HL-60 (cell line): ENCODE data around the gene OR8H3.
"Not testable (repeated sequence)": the region's sequence is repeated elsewhere in the genome, so short reads cannot be mapped to it uniquely, and the experiment has no call there.

Experiments
- DNase-seq, 2 experiments: peaks; one replicate each; pipeline ENCODE4 v3.0.0-alpha.2; 2010 to 2020; ENCODE audit warnings: low read depth in 1 of 2, low spot score in 1 of 2
- H3K27ac ChIP-seq: fragments of 250-450 bp; sonication (Bioruptor Pico); replicated peaks from 2 replicates; pipeline ENCODE4 v1.5.1; 2020; ENCODE audit warnings: mild to moderate bottlenecking, moderate library complexity
- H3K27me3 ChIP-seq: fragments of 250-450 bp; sonication (Bioruptor Pico); 2 replicates; pipeline ENCODE4 v1.5.1; 2021; ENCODE audit warnings: mild to moderate bottlenecking, moderate library complexity; ENCODE audit not compliant: insufficient read depth, poor library complexity, severe bottlenecking
- H3K4me3 ChIP-seq: replicated peaks from 2 replicates; pipeline ENCODE4 v1.5.1; 2011; ENCODE audit warnings: mild to moderate bottlenecking, control low read depth, low read length; ENCODE audit not compliant: insufficient read depth
- CTCF ChIP-seq: IDR thresholded peaks from one replicate; pipeline ENCODE4 v1.5.1; 2011; ENCODE audit warnings: low read length, control low read depth, inconsistent platforms; ENCODE audit not compliant: insufficient read depth
- GABPA ChIP-seq: IDR thresholded peaks from 2 replicates; pipeline ENCODE4 v1.6.1; 2012; ENCODE audit warnings: low read depth
- POLR2AphosphoS5 ChIP-seq: IDR thresholded peaks from 2 replicates; pipeline ENCODE4 v1.6.1; 2012; ENCODE audit warnings: low read depth
- SPI1 ChIP-seq: IDR thresholded peaks from 2 replicates; pipeline ENCODE4 v1.6.1; 2012; ENCODE audit warnings: low read depth, mild to moderate bottlenecking, borderline replicate concordance
- TF ChIP-seq, protein P1 (sequence below): IDR thresholded peaks from 2 replicates; pipeline ENCODE4 v1.6.1; 2012; ENCODE audit warnings: low read depth; ENCODE audit not compliant: insufficient replicate concordance

The OR8H3 gene

DNA sequence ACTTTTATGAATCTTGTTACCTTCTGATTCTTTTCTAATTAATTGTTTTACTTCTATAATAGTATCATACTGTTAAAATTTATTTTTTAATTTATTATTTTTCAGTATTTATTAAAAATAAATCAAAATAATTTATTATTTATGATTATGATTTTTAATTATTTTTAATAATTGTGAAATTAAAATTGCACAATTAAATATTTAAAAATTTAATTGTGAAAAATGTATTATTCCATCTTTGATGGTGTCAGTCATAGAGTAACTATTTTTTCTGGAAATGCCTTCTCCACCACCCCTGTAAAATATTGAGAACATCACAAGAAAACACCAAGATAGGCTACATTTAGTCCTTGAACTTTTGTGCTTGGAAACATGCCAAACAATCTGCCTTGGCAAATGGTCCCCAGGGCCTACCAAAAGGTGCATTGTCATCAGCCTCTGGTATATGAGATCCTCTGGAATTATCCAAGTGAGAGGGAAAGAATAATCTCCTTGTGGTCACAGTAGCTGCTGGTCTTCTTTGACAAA lies 18.9 kb upstream of the OR8H3 start, which contains the start of gene OR8H2:
OR8H2 (plus strand) TSS at position 478 of the 528 bp plus-strand sequence. CDS start 1,356 bp downstream, outside the sequence.
- TF ChIP-seq, protein P1, sequence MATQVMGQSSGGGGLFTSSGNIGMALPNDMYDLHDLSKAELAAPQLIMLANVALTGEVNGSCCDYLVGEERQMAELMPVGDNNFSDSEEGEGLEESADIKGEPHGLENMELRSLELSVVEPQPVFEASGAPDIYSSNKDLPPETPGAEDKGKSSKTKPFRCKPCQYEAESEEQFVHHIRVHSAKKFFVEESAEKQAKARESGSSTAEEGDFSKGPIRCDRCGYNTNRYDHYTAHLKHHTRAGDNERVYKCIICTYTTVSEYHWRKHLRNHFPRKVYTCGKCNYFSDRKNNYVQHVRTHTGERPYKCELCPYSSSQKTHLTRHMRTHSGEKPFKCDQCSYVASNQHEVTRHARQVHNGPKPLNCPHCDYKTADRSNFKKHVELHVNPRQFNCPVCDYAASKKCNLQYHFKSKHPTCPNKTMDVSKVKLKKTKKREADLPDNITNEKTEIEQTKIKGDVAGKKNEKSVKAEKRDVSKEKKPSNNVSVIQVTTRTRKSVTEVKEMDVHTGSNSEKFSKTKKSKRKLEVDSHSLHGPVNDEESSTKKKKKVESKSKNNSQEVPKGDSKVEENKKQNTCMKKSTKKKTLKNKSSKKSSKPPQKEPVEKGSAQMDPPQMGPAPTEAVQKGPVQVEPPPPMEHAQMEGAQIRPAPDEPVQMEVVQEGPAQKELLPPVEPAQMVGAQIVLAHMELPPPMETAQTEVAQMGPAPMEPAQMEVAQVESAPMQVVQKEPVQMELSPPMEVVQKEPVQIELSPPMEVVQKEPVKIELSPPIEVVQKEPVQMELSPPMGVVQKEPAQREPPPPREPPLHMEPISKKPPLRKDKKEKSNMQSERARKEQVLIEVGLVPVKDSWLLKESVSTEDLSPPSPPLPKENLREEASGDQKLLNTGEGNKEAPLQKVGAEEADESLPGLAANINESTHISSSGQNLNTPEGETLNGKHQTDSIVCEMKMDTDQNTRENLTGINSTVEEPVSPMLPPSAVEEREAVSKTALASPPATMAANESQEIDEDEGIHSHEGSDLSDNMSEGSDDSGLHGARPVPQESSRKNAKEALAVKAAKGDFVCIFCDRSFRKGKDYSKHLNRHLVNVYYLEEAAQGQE = no peak
- TF ChIP-seq SPI1 = no peak
- no peak for TF ChIP-seq POLR2AphosphoS5
- no peak for TF ChIP-seq GABPA
- no peak for TF ChIP-seq CTCF
- H3K27me3 ChIP-seq = no peaks in the 10 kb centered on the region
- no peak for DNase-seq
- no peak within 1 kb of the TSS for H3K4me3 ChIP-seq
- no peak within 1 kb of the TSS for H3K27ac ChIP-seq

- Histone ChIP-seq H3K4me3 (no peak within 1 kb of the TSS), H3K27me3 (no peaks in the 10 kb centered on the region), H3K27ac (no peak within 1 kb of the TSS)
- no peak for TF ChIP-seq GABPA
- TF ChIP-seq, protein P1 = no peak
- TF ChIP-seq SPI1 = no peak
- TF ChIP-seq CTCF = no peak
- TF ChIP-seq POLR2AphosphoS5 = no peak
- no peak for DNase-seq
These were observed 18.0 kb downstream of the OR8H3 start, which contains the start of gene OR8J3 for GRCh38 chr11:56140151-56140661. Gene OR8J3, minus strand, starts transcription at chr11:56140201. Its CDS starts 2,483 bp downstream, at chr11:56137718.

- not testable (repeated sequence) for H3K4me3 ChIP-seq, H3K27ac ChIP-seq, H3K27me3 ChIP-seq, DNase-seq
These were observed 21.5 kb downstream of the OR8H3 start for GRCh38 chr11:56143681-56144080.

- TF ChIP-seq, protein P1 = no peak
- DNase-seq = no peak
- Histone ChIP-seq H3K27ac (no peak overlapping the region), H3K27me3 (no peaks in the 10 kb centered on the region), H3K4me3 (no peak overlapping the region)
These were observed 29.2 kb downstream of the OR8H3 start for GRCh38 chr11:56151376-56151775.
